GM18505 (cell line): ENCODE results near the gene OPCML.

Experiments
- ATAC-seq: cut with Tn5 transposase; IDR thresholded peaks from one replicate; pipeline ENCODE4 v1.9.1; 2021; ENCODE audit not compliant: unreplicated experiment
- POLR2A ChIP-seq: IDR thresholded peaks from 4 replicates; pipeline ENCODE4 v1.6.1; 2011; ENCODE audit warnings: borderline replicate concordance; ENCODE audit not compliant: insufficient read depth, insufficient read length; ENCODE audit errors: extremely low read depth

The OPCML gene

DNA sequence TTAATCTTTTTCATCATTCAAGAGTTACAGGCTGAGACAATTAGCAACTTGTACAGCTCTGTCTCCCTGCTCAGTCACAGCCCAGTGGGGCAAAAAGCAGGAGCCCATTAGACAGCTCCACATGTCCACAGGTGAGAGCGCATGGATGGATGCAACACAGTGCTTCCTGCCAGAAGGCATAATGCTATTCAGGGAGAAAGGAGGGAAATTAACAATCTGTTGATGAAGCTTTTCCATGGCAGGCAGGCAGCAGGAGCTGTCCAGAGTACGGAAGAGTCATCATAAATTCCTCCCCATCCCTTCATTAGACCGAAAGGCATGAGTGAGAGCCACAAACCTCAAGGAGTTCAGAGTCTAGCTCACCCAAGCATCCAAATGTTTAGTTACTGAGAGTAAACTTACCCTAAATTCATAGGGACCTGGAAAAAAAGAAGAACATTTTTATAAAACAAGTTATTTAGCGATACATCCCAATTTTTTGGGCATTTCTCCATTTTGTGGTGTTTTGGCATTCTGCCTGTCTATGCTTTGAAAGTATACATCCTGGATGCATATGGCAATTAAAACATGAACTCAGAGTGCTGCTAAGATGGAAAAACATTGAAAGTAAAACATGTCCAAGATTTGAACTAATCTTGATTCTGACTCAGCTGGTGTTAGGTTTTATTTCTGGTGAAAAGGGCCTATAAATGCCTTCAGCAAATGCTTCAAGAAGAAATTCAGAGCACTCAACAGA is 428.1 kb downstream of the OPCML start:
- TF ChIP-seq POLR2A = no peak

GRCh38 chr11:133096981-133097380 is 435.3 kb downstream of the OPCML start:
- TF ChIP-seq POLR2A = no peak

More for the DNA sequence above, 428.1 kb downstream of the OPCML start:
- no peak for ATAC-seq

GRCh38 chr11:133086518-133086917 is 445.8 kb downstream of the OPCML start:
- no peak for TF ChIP-seq POLR2A

More at GRCh38 chr11:133096981-133097380, 435.3 kb downstream of the OPCML start:
- no peak for ATAC-seq

GRCh38 chr11:133082841-133083488 is 449.3 kb downstream of the OPCML start:
- no peak for TF ChIP-seq POLR2A
- ATAC-seq = peak; percentile 96

More at GRCh38 chr11:133086518-133086917, 445.8 kb downstream of the OPCML start:
- ATAC-seq = no peak

DNA sequence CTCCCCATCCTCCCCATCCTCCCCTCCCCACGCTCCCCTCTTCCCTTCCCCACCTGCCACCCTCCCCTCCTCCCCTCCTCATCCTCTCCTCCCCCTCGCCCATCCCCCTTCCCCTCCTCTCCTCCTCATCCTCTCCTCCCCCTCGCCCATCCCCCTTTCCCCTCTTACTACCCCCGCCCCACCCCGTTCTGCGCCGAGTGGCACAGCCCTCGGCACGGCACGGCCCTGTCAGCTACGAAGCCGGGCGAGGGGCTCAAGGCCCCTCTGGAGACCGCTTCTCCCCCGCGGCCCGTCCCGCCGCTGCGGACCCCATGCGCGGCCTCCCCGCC is 449.9 kb downstream of the OPCML start:
- TF ChIP-seq POLR2A = no peak
- no peak for ATAC-seq

- no peak for ATAC-seq
- TF ChIP-seq POLR2A = no peak
Measured at GRCh38 chr11:133081730-133082452, 450.4 kb downstream of the OPCML start.

DNA sequence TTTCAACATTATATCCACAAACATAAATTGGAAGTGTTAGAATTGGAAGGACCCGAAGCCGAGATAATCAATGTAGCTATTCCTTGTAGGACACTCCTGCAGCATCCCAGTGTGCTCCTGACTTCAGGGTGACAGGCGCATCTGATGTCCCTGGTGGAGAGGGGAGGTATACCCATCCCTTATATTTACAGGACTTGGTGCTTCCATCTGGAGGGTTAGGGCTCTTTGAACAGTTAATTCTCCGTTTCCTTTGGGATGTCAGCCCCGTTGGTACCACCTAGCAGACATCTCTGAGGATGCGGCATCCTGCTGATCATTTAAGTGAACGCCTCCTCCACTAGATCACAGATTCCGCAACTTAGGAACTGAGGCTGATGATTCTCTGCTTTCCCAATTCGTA is 451.3 kb downstream of the OPCML start:
- ATAC-seq = no peak
- no peak for TF ChIP-seq POLR2A

DNA sequence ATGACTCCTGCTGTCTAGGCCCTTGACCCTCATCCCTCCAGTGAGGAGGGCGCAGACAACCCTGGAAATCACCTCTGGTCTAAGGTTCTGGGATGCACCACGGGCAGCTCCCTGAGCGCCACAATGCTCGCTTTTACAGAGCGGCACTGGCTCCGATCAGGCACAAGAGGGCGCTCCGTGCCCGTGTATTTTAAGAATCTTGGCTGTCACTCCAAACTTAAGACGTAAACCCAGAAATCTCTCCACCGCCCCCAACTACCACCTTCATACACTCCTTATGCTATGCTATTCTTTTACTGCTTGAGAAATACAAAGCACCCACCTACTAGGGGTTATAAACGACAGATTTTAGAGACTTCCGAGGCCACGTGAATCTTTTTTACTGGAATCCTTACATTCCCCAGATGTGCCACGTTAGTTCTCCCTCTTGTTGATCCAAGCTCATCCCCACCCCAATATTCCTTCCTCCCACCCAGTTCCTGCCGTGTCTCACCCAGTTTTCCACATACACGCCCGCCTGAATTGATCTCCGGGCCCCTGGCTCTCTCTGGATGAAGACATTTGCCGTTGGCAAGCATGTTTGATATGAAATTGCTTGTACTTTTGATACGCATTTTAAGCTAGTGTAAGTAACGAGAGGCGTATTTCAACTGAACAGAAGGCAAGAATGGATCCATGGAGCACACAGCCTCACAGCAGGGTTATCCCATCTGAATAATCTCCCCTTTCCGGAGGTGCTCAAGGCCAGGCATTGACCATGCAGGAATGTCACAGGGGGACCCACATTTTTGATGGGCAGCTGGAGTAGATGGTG is 453.5 kb downstream of the OPCML start:
- no peak for ATAC-seq
- TF ChIP-seq POLR2A = no peak

DNA sequence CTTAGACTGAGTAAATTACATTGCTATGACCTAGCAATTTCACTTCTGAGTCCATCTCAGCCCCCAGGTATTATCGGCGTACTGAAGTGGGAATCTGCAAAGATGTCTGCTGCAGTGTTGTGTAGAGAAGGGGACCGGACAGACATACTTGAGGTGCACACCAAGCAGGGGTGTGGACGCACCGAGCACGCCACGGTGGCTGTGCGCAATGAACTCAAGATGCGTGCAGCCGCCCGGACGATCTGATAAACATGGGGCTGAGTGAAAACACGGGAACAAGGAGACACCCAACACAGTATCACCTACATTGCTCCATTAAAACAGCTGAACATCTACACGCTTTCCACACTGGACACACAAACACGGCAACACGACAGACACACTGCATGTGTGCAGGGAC is 454.3 kb downstream of the OPCML start:
- no peak for TF ChIP-seq POLR2A
- ATAC-seq = no peak

GRCh38 chr11:133075351-133075750 is 456.9 kb downstream of the OPCML start:
- no peak for ATAC-seq
- TF ChIP-seq POLR2A = no peak

GRCh38 chr11:133072858-133073582 is 459.3 kb downstream of the OPCML start:
- no peak for ATAC-seq
- TF ChIP-seq POLR2A = no peak

DNA sequence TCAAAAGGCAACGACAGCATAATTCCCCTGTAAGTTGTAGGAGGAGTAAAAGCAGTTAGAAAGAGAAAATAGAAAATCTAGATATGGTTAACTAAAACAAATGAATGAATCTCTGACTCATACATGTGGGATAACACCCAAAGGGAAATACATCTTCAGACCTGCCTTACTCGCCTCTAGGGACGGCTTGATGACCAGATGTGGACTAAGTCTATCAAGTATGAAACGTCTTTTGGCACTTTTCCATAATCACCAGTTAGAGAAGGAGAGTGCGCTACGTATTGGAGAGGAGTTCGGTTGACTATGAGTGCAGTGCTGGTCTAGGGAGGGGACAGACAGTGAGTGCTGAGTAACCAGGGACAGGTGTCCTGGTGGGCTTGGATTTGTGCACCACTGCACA is 459.9 kb downstream of the OPCML start:
- TF ChIP-seq POLR2A = no peak
- ATAC-seq = no peak
